Erythroblast (primary cell): ENCODE measurements around the gene SPAG17.

Source experiments
- GATA1 ChIP-seq: IDR thresholded peaks from 2 replicates; pipeline ENCODE4 v1.6.1; 2011; ENCODE audit warnings: low read depth, mild to moderate bottlenecking, control low read depth, low read length, moderate library complexity
- POLR2A ChIP-seq: IDR thresholded peaks from 2 replicates; pipeline ENCODE4 v1.6.1; 2011; ENCODE audit warnings: mild to moderate bottlenecking, low read length

- TF ChIP-seq POLR2A (no peak), GATA1 (no peak)
These were observed 172.4 kb downstream of the SPAG17 start for GRCh38 chr1:118012515-118013124.
